C1 segment of cervical spinal cord (tissue), 14 donors: ENCODE results near the gene DLG2.

ENCODE experiments used
- DNase-seq, 14 donors: peaks; one replicate each; lab custom pipeline; 2025; lab: John Stamatoyannopoulos, UW

Gene DLG2

GRCh38 chr11:84580428-84580827 lies 1046.7 kb downstream of the DLG2 start:
- DNase-seq = no peak

GRCh38 chr11:84573868-84574267 lies 1053.3 kb downstream of the DLG2 start:
- no peak for DNase-seq

- no peak for DNase-seq
Measured at GRCh38 chr11:84566671-84567070, 1060.5 kb downstream of the DLG2 start.

GRCh38 chr11:84564867-84565184 lies 1062.3 kb downstream of the DLG2 start:
- no peak for DNase-seq

GRCh38 chr11:84564180-84564866 lies 1062.8 kb downstream of the DLG2 start:
- peak in 2 of 14 donors; percentile 3 to 16 for DNase-seq

- peak in 2 of 14 donors; percentile 4 to 34 for DNase-seq
Measured at GRCh38 chr11:84563356-84563755, 1063.8 kb downstream of the DLG2 start.

- no peak for DNase-seq
Measured at GRCh38 chr11:84560206-84560605, 1066.9 kb downstream of the DLG2 start.

- peak in 2 of 14 donors; percentile 0 to 2 for DNase-seq
Measured at GRCh38 chr11:84558085-84558905, 1068.8 kb downstream of the DLG2 start.

- DNase-seq = no peak
Measured at GRCh38 chr11:84552791-84553190, 1074.4 kb downstream of the DLG2 start.

- DNase-seq = no peak
Measured at GRCh38 chr11:84549217-84549616, 1077.9 kb downstream of the DLG2 start.

GRCh38 chr11:84544566-84544965 lies 1082.6 kb downstream of the DLG2 start:
- no peak for DNase-seq

- DNase-seq = no peak
Measured at GRCh38 chr11:84543367-84544159, 1083.6 kb downstream of the DLG2 start.

GRCh38 chr11:84541731-84542340 lies 1085.3 kb downstream of the DLG2 start:
- no peak for DNase-seq

GRCh38 chr11:84536456-84536855 lies 1090.7 kb downstream of the DLG2 start:
- DNase-seq = no peak

GRCh38 chr11:84532364-84532763 lies 1094.8 kb downstream of the DLG2 start:
- DNase-seq = no peak

GRCh38 chr11:84526250-84526649 lies 1100.9 kb downstream of the DLG2 start:
- no peak for DNase-seq

GRCh38 chr11:84524422-84525051 lies 1102.6 kb downstream of the DLG2 start:
- peak in 2 of 14 donors; percentile 14 to 20 for DNase-seq

- no peak for DNase-seq
Measured at GRCh38 chr11:84522331-84522730, 1104.8 kb downstream of the DLG2 start.

GRCh38 chr11:84518631-84519183 lies 1108.4 kb downstream of the DLG2 start:
- no peak for DNase-seq

GRCh38 chr11:84514436-84514835 lies 1112.7 kb downstream of the DLG2 start:
- DNase-seq = no peak

GRCh38 chr11:84503503-84503902 lies 1123.6 kb downstream of the DLG2 start:
- no peak for DNase-seq
